ENCODE results near the gene REV3L. TPM values are rescaled to one million over a fixed set of nuclear protein-coding genes. Genes with fewer than 3 reads are reported as not detected.

REV3L gene
- total RNA-seq, 1 experiment from 2014 or later: 5.7 TPM

DNA sequence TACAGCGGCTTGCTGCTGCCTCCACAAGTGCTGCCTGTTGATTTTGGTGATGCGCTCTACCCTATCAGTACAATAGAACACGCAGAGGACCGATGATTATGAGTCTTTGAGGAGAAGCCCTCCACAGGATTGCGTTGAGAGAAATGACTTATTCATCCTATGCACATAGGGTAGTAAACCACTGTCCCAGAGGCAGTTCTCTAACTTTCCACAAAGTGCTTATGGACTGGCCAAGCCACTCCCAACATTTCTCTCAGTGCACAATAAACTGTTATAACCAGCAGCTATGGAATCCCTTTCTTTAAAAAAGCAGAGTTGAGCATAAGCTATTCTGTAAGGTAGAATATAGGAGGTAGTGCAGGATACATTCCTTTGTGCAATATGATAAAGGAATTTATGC is 48.2 kb upstream of the REV3L start (continued):
- TF ChIP-seq, protein P1, sequence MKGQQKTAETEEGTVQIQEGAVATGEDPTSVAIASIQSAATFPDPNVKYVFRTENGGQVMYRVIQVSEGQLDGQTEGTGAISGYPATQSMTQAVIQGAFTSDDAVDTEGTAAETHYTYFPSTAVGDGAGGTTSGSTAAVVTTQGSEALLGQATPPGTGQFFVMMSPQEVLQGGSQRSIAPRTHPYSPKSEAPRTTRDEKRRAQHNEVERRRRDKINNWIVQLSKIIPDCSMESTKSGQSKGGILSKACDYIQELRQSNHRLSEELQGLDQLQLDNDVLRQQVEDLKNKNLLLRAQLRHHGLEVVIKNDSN (CRISPR knock-in tag; IDR thresholded peaks at IDR 0.05): no peak
- TF ChIP-seq, protein P2, sequence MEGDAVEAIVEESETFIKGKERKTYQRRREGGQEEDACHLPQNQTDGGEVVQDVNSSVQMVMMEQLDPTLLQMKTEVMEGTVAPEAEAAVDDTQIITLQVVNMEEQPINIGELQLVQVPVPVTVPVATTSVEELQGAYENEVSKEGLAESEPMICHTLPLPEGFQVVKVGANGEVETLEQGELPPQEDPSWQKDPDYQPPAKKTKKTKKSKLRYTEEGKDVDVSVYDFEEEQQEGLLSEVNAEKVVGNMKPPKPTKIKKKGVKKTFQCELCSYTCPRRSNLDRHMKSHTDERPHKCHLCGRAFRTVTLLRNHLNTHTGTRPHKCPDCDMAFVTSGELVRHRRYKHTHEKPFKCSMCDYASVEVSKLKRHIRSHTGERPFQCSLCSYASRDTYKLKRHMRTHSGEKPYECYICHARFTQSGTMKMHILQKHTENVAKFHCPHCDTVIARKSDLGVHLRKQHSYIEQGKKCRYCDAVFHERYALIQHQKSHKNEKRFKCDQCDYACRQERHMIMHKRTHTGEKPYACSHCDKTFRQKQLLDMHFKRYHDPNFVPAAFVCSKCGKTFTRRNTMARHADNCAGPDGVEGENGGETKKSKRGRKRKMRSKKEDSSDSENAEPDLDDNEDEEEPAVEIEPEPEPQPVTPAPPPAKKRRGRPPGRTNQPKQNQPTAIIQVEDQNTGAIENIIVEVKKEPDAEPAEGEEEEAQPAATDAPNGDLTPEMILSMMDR (IDR thresholded peaks at IDR 0.05): no peak
- TF ChIP-seq ESRRA (CRISPR knock-in tag; IDR thresholded peaks at IDR 0.05; ENCODE audit: borderline replicate concordance) (no peak), OVOL2 (CRISPR knock-in tag; IDR thresholded peaks at IDR 0.05; ENCODE audit: borderline replicate concordance) (no peak), ZNF317 (CRISPR knock-in tag; IDR thresholded peaks at IDR 0.05; ENCODE audit: borderline replicate concordance, low read depth) (no peak)
- TF ChIP-seq, protein P3, sequence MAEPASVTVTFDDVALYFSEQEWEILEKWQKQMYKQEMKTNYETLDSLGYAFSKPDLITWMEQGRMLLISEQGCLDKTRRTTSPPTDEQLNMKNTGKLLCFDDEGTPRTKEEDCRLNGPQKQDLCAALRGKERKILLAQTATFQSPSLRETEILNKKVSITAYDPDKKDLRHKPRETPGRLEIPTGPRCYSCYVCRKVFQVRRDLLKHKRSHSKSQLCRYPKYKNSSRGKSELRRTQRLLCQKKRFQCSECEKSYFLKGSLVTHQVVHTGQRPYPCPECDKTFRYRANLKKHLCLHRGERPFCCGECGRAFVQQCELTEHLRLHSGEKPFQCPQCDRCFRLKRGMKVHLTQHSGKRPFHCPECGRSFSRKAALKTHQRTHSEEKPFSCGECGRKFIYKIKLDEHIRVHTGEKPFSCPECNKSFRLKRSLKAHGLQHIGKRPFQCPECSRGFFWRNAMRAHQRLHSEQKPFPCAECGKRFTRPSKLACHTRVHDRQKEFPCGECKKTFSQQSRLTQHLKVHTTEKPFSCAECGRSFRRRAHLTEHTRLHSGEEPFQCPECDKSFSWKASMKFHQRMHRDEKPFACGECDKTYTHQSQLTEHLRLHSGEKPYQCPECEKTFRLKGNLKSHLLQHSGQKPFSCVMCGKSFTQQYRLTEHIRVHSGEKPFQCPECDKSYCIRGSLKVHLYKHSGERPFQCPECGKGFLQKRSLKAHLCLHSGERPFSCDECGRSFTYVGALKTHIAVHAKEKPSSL (CRISPR knock-in tag; conservative IDR thresholded peaks at IDR 0.05): no peak
- TF ChIP-seq, protein P4, sequence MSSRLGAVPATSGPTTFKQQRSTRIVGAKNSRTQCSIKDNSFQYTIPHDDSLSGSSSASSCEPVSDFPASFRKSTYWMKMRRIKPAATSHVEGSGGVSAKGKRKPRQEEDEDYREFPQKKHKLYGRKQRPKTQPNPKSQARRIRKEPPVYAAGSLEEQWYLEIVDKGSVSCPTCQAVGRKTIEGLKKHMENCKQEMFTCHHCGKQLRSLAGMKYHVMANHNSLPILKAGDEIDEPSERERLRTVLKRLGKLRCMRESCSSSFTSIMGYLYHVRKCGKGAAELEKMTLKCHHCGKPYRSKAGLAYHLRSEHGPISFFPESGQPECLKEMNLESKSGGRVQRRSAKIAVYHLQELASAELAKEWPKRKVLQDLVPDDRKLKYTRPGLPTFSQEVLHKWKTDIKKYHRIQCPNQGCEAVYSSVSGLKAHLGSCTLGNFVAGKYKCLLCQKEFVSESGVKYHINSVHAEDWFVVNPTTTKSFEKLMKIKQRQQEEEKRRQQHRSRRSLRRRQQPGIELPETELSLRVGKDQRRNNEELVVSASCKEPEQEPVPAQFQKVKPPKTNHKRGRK (CRISPR knock-in tag; IDR thresholded peaks at IDR 0.05; ENCODE audit: borderline replicate concordance): no peak

DNA sequence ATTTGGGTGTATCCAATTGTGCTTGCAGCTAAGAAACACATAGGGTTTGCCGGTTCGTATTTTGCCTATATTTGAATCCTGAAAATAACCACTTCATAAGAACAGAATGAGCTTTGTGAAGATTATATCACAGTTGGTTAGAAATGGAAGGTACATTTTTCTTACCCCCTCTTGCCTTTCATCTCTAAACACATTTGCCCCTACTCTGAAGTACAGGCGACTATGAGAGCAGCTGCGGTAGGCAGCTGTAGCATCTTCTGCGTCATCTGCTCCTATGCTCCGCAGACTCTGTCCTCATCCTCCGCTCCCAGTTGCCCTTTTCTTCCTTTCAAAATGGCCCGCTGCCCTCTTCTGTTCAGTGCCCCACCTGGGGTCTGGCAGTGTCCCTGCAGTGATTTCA is 47.6 kb upstream of the REV3L start:
- Mint-ChIP-seq H3K4me3 (no peak overlapping the region), H3K27ac (no peak overlapping the region), H3K9me3 (peaks cover 4% of the 10 kb centered on the region; the same call in 1 of the 2 replicates), H3K27me3 (ENCODE audit: low read depth) (no peaks in the 10 kb centered on the region), H3K36me3 (no peaks in the 10 kb centered on the region; the same call in 1 of the 2 replicates), H3K4me1 (peaks cover 25% of the 10 kb centered on the region)
- POLR2A ChIA-PET: no interaction called here
- CTCF ChIA-PET: interaction anchor here (1.1 to 1.7 kb wide), 2 partner anchors 11 to 22 kb away, joined by 3 to 4 read pairs; no protein-coding TSS in a partner anchor
- ATAC-seq (peak; percentile 55), DNase-seq (ENCODE audit: low spot score) (peak; percentile 16)
- no peak for TF ChIP-seq HMGA2 (CRISPR knock-in tag; IDR thresholded peaks at IDR 0.05)
- TF ChIP-seq USF2 (CRISPR knock-in tag; IDR thresholded peaks at IDR 0.05): no peak
- TF ChIP-seq, protein P5, sequence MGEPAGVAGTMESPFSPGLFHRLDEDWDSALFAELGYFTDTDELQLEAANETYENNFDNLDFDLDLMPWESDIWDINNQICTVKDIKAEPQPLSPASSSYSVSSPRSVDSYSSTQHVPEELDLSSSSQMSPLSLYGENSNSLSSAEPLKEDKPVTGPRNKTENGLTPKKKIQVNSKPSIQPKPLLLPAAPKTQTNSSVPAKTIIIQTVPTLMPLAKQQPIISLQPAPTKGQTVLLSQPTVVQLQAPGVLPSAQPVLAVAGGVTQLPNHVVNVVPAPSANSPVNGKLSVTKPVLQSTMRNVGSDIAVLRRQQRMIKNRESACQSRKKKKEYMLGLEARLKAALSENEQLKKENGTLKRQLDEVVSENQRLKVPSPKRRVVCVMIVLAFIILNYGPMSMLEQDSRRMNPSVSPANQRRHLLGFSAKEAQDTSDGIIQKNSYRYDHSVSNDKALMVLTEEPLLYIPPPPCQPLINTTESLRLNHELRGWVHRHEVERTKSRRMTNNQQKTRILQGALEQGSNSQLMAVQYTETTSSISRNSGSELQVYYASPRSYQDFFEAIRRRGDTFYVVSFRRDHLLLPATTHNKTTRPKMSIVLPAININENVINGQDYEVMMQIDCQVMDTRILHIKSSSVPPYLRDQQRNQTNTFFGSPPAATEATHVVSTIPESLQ (CRISPR knock-in tag; IDR thresholded peaks at IDR 0.05): no peak
- TF ChIP-seq, protein P6, sequence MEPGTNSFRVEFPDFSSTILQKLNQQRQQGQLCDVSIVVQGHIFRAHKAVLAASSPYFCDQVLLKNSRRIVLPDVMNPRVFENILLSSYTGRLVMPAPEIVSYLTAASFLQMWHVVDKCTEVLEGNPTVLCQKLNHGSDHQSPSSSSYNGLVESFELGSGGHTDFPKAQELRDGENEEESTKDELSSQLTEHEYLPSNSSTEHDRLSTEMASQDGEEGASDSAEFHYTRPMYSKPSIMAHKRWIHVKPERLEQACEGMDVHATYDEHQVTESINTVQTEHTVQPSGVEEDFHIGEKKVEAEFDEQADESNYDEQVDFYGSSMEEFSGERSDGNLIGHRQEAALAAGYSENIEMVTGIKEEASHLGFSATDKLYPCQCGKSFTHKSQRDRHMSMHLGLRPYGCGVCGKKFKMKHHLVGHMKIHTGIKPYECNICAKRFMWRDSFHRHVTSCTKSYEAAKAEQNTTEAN (CRISPR knock-in tag; IDR thresholded peaks at IDR 0.05): no peak
- TF ChIP-seq ZNF232 (CRISPR knock-in tag; IDR thresholded peaks at IDR 0.05): no peak
- no peak for TF ChIP-seq OVOL2 (CRISPR knock-in tag; IDR thresholded peaks at IDR 0.05; ENCODE audit: borderline replicate concordance)

Data from WTC11 (cell line).